Activated CD8-positive, alpha-beta memory T cell treated with anti-CD3 and anti-CD28 coated beads, Interleukin-2, amount 50 U/mL, for 4 hours (primary cell): Measurements from ENCODE around the gene CTDNEP1.

Source experiments
- DNase-seq: peaks from one replicate; pipeline ENCODE4 v3.0.0-alpha.2; 2020

Gene CTDNEP1

DNA sequence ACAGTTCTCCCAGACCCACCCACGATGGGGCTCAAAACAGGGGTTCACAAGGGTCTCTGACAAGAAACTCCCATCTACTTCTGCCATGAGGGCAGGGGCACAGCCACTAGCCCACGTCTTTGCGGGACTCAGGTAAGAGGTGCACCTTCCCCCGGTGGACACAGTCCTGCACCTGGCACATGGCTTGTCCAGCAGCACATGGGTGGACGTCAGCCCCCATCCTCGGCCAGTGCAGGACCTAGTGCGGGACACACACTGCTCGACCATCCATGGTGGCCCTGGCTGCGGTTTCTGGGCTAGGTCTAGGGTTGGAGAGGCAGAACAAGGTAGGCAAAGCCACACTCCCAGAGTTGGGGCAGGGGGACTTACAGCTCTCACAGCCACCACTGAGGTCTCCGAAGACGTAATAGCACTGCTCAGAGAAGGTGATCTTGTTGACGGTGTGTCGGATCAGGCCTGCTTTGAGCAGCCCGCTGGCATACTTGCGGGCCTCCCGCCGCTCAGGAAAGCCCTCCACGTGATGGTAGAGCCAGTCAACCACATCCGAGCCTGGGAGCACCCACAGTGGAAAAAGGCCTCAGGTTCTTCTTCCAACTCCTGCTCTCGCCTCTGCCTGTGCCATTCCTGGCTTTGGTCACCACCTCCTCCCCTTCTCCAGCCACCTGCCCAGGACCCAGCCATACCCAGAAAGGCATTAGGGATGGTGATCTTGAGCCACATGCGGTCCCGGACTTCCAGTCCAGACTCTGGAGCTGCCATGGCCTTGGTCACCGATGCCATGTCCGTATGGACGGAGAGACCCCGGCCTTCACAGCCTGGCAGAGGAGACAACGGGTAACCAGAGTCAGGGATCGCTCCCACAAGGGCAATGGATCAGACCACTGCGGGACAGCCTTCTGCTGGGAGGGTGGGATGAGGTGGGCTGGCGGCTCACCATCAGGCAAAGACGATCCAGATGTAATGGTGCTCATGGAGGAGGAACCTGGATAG is 24.5 kb downstream of the CTDNEP1 start:
- DNase-seq = no peak

- no peak for DNase-seq
Measured at GRCh38 chr17:7225711-7226331, 25.7 kb downstream of the CTDNEP1 start.

DNA sequence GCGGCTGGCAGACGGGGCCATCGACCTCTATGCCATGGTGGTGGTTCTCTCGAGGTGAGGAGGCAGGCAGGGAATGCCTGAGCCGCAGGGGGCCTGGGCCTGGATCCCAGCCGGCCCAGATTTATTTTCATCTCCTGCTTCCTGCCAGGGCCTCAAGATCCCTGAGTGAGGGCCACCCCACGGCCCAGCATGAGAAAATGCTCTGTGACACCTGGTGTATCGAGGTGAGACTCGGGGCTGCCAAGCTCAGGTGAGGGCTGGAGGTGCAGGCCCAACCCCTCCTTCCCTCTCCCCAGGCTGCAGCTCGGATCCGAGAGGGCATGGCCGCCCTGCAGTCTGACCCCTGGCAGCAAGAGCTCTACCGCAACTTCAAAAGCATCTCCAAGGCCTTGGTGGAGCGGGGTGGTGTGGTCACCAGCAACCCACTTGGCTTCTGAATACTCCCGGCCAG is 26.8 kb downstream of the CTDNEP1 start:
- no peak for DNase-seq

DNA sequence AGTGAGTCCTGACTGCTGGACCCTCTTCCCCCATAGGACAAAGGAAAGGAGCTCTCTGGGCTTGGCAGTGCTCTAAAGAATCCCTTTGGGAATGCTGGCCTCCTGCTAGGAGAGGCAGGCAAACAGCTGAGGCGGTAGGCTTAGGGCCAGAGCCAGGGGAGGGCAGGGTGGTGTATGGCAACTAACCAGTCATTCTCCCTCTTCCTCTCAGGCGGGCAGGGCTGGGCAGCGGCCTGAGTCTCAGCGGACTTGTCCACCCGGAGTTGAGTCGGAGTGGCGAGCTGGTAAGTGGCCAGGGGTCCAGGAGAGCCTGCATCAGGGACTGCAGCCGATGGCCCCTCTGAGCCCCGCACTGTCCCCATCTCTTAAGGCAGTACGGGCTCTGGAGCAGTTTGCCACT is 27.4 kb downstream of the CTDNEP1 start:
- DNase-seq = no peak

- DNase-seq = no peak
Measured at GRCh38 chr17:7223375-7223774, 28.2 kb downstream of the CTDNEP1 start.

GRCh38 chr17:7222972-7223292 is 28.6 kb downstream of the CTDNEP1 start:
- DNase-seq = no peak

- DNase-seq = no peak
Measured at GRCh38 chr17:7222093-7222971, 29.2 kb downstream of the CTDNEP1 start.

GRCh38 chr17:7221278-7222092 is 30.0 kb downstream of the CTDNEP1 start:
- DNase-seq = no peak

DNA sequence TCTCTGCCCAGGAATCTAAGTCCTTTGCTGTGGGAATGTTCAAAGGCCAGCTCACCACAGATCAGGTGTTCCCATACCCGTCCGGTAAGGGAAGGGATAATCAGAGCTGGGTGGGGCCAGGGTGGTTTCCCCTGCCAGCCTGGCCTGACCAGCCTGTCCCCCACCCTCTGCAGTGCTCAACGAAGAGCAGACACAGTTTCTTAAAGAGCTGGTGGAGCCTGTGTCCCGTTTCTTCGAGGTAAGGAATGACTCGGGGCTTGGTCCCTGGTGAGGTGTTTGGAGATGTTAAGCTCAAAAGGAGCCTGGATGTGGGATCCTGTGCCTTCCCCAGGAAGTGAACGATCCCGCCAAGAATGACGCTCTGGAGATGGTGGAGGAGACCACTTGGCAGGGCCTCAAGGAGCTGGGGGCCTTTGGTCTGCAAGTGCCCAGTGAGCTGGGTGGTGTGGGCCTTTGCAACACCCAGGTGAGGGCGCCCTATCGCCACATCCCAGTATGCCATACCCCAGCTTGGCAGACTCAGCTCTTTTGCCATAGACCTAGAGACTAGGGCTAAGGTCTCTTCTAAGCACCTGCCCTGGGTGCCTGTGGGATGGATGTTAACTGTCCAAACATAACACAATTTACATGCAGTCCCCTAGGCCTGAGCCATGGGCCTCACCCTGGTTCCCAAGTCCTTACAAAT is 30.8 kb downstream of the CTDNEP1 start:
- peak; percentile 63 for DNase-seq

- peak; percentile 84 for DNase-seq
Measured at GRCh38 chr17:7219812-7220592, 31.5 kb downstream of the CTDNEP1 start, which contains the start of the genes ACADVL and DLG4. TSS of gene ACADVL (plus strand) at chr17:7219938. CDS start at chr17:7219985, 47 bp downstream. TSS of gene DLG4 (minus strand) at chr17:7219836.

- no peak for DNase-seq
Measured at GRCh38 chr17:7219229-7219811, 32.2 kb downstream of the CTDNEP1 start.

DNA sequence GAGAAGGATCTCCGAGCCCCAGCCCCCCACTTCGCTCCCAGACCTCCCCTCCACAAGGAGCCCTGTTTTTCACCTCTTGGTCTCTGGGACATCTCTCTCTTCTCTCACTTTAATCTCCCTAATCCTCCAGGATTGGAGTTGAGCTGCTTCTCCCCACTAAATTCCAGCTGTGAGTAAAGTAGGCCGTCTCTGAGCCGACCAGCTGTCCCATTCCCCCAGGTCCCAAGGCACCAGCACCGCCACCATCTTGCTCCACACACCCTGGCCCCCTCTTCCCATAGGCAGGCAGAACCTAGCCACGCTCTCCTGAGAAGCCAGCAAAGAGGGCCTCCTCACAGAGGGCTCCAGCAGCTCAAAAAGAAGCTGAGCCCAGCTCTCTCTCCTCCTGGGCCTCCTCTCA is 32.8 kb downstream of the CTDNEP1 start:
- no peak for DNase-seq

DNA sequence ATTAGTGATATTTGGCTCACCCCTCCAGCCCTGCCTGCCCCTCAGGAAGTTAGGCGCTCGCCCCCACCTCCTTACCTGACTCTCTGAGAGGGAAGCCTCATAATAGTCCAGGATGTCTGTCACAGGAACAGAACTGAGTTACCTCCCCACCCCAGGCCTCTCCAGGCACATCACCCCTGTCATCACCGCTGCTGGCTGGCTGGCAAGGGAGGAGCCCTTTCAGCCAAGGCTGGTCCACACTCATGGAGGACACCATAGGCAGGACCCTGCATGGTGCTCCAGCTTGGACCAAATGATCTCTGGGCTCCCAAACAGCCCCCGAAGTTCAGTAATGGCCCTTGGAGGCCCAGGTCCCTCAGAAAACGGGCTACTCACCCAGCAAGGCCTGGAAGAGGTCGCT is 33.4 kb downstream of the CTDNEP1 start:
- no peak for DNase-seq

GRCh38 chr17:7217113-7217987 is 34.2 kb downstream of the CTDNEP1 start:
- no peak for DNase-seq

DNA sequence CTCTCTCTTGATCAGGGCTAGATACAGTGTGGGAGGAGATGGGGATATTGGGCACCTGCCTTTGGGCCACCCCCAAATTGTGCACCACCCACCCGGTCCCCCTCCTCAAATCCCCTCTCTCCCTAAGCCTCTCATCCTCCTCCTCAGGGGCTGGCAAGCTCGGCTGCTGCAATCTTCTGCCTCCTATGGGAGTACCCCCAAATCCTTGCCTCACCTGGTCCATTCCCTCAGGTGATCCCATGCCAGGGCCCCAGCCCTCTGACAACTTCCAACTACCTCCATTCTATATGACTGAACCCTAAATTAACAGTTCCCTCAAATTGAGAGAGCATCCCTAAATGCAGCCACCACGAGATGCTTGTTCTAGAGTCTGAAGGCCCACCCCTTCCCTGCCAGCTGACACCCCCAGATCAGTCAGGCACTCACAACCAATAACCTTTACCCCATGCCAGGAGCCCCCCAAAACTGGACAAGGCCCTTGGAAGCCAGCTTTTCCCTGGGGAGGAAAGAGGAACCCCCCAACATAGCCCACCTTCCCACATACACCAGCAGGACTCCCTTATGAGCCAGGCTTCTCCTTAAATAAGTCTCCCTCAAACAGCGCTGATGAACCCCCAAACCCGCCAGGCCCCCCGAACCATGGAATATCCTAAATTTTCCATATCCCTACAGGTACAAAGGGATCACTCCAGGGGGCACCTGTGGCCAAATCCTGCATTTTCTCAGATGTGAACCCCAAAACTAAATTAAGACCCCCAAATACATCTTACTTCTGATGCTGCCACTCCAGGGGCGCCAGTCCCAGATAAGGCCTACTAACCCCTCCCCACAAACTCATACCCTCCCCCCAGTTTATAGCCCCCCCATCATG is 35.1 kb downstream of the CTDNEP1 start:
- no peak for DNase-seq

DNA sequence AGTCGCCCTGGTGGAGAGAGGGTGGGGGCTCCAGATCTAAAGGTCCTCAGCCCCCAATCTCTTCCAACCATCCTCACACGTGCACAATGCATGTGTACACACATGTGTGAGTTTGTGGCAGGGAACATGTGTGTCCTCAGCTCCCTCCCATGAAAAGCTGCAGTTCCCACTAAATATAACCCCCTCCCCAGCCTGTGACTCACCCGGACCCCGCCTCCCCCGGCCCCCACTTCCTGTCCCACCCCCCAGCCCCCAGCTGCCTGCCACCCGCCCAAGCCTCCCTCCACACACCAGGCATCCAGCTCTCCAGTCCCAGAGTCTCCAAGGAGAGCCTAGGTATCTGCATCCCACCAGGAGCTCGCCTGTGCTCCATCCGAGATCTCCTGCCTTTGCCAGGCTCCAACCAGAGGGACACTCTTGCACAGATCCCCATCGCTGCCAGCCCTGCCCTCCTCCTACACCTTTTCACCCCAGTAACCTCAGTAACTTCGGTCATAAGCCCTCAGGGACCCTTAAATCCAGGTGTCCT is 35.8 kb downstream of the CTDNEP1 start:
- no peak for DNase-seq

DNA sequence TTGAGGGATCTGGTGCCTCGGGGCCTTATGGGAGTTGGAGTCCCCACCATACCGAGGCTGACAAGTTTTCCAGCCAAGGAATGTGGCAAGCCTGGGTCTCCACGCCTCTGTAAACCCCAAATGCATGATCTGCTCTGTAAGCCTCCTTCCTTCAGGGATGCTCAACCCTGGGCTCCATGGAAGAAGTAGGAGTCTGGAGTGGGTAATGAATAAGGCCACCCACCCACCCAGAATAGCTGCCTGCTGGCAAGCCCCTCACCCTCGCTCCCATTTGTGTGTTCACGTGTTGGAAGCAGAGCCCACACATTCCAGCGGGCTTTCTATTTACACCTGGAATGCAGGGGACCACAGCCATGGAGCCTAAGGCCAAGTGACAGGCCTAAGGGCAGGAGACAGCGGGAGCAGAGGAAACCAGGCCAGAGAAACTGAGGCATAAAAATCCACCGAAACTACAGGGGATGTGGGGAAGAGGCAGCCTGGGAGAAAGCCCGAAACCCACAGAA is 36.3 kb downstream of the CTDNEP1 start:
- no peak for DNase-seq
